IMR-90 (cell line): ENCODE results near the gene MAST1.
A peak's percentile ranks its signal among the peaks of the same experiment; 100 is the strongest.

Experiments
- CEBPB ChIP-seq: IDR thresholded peaks from 2 replicates; pipeline ENCODE4 v1.6.1; 2012; ENCODE audit warnings: low read depth, low read length, improper control_type of control experiment
- FOS ChIP-seq: fragments of 150-350 bp; IDR thresholded peaks from 2 replicates; pipeline ENCODE4 v1.6.1; 2016; ENCODE audit warnings: low read depth, low read length
- MAZ ChIP-seq: IDR thresholded peaks from 2 replicates; pipeline ENCODE4 v1.6.1; 2012; ENCODE audit warnings: low read depth, mild to moderate bottlenecking, low read length, improper control_type of control experiment, moderate library complexity, borderline replicate concordance
- POLR2A ChIP-seq: IDR thresholded peaks from 2 replicates; pipeline ENCODE4 v1.6.1; 2012; ENCODE audit warnings: mild to moderate bottlenecking, low read depth, low read length
- RAD21 ChIP-seq: IDR thresholded peaks from 2 replicates; pipeline ENCODE4 v1.6.1; 2012; ENCODE audit warnings: low read length, improper control_type of control experiment
- RFX5 ChIP-seq: IDR thresholded peaks from 2 replicates; pipeline ENCODE4 v1.8.0; 2012; ENCODE audit warnings: low read depth, mild to moderate bottlenecking, low read length, moderate library complexity
- TF ChIP-seq, protein P1 (sequence below): conservative IDR thresholded peaks from 2 replicates; pipeline ENCODE4 v1.5.1; 2012; ENCODE audit warnings: mild to moderate bottlenecking, low read depth, low read length, improper control_type of control experiment
- TF ChIP-seq, protein P2 (sequence below): fragments of 150-350 bp; IDR thresholded peaks from 2 replicates; pipeline ENCODE4 v1.6.1; 2016; ENCODE audit warnings: low read depth, mild to moderate bottlenecking, low read length, moderate library complexity, borderline replicate concordance

DNA sequence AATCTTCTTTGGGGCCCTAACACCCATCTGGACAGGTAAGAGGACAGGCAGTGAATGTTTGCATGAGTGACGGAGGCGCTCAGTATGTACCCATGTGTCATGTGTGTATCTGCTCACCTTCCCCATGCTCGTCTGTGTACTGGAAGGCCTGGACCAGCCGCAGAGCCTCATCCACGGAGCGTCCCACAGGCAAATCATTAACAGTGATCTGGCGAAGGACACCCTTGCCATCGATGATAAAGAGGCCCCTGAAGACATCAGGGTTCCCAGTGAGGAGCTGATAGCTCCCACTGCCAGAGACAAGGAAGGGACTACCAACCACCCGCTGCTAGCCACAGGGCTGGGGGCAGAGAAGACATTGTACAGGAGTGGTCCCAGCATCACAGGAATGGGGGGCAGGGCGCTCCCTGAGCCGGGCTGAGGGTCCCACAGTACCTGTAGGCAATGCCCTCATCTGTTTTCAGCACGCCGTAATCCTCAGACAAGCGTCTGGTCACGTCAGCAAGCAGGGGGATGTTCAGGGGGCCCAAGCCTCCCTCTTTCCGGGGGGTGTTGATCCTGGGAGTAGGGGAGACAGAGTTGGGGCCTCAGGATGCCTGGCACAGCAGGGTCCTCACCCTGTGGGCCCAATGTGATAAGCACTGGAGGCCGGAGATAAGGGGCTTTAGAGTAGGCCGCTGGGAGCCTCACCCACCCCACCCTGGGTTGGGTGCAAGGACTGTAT is 38.4 kb upstream of the MAST1 start:
- TF ChIP-seq, protein P1, sequence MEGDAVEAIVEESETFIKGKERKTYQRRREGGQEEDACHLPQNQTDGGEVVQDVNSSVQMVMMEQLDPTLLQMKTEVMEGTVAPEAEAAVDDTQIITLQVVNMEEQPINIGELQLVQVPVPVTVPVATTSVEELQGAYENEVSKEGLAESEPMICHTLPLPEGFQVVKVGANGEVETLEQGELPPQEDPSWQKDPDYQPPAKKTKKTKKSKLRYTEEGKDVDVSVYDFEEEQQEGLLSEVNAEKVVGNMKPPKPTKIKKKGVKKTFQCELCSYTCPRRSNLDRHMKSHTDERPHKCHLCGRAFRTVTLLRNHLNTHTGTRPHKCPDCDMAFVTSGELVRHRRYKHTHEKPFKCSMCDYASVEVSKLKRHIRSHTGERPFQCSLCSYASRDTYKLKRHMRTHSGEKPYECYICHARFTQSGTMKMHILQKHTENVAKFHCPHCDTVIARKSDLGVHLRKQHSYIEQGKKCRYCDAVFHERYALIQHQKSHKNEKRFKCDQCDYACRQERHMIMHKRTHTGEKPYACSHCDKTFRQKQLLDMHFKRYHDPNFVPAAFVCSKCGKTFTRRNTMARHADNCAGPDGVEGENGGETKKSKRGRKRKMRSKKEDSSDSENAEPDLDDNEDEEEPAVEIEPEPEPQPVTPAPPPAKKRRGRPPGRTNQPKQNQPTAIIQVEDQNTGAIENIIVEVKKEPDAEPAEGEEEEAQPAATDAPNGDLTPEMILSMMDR: no peak
- TF ChIP-seq POLR2A: 0 out of 2 replicates have a peak, but pooled peaks have one; percentile 27
- TF ChIP-seq, protein P2, sequence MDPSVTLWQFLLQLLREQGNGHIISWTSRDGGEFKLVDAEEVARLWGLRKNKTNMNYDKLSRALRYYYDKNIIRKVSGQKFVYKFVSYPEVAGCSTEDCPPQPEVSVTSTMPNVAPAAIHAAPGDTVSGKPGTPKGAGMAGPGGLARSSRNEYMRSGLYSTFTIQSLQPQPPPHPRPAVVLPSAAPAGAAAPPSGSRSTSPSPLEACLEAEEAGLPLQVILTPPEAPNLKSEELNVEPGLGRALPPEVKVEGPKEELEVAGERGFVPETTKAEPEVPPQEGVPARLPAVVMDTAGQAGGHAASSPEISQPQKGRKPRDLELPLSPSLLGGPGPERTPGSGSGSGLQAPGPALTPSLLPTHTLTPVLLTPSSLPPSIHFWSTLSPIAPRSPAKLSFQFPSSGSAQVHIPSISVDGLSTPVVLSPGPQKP: no peak
- no peak for TF ChIP-seq CEBPB
- TF ChIP-seq MAZ: no peak
- no peak for TF ChIP-seq RFX5
- TF ChIP-seq RAD21: no peak
- TF ChIP-seq FOS: no peak
